ENCODE data around the gene PIGC.

DNA sequence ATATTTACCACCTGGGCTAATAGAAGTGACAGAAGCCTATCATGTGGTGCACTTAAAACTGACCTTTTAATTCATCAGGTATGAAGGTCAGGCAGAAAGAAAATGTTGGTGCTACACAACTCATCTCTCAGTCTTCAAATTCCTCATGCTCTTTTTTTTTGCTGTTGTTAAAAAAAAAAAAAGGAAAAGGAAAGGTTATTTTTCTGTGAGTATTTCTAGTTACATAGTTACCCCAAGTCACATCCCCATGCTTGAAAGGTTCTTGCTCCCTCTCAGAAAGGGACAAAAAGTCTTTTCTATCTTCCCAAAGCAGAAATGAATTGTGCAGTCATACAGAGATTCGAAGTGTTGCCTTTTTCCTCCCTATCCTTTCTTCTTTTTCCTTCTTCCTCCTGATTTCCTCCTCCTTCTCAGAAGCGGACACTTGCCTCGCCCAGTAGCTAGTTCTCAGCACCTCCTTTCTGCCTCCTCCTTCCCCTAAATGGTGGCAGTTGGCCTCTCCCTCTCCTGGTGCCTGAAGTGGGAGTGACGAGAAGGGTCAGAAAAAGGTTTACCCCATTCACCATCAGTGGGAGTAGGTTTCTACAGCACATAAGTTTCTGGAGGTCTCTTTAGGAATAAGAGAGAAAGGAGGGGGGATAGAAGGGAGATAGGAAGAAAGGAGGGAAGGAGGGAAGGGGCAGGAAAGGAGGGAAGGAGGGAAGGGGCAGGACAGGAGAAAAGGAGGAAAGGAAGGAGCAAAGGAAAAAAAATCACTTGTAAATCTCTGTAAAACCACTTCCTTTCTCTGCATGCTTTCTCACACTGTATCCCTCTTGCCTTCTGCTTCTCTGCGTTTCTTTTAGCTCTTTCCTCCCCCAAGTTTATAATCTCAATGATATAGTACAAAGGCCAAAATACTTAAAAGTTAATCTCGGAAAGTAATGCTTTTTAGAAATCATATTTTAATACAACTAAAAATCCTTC lies 43.8 kb downstream of the PIGC start:
- TF ChIP-seq POLR2A (IDR thresholded peaks at IDR 0.05; ENCODE audit: low read depth, low read length) (no peak), BRCA1 (IDR thresholded peaks at IDR 0.05; ENCODE audit: low read depth, low read length) (no peak), E2F8 (IDR thresholded peaks at IDR 0.05; ENCODE audit: low read depth, partially characterized antibody) (no peak), RFX5 (IDR thresholded peaks at IDR 0.05; ENCODE audit: low read depth, low read length) (no peak), NR2C2 (IDR thresholded peaks at IDR 0.05; ENCODE audit: borderline replicate concordance, control insufficient read depth, insufficient read length, low read depth) (no peak), POLR2AphosphoS5 (IDR thresholded peaks at IDR 0.05; ENCODE audit: low read length) (no peak)
- TF ChIP-seq, protein P1, sequence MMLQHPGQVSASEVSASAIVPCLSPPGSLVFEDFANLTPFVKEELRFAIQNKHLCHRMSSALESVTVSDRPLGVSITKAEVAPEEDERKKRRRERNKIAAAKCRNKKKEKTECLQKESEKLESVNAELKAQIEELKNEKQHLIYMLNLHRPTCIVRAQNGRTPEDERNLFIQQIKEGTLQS (IDR thresholded peaks at IDR 0.05; ENCODE audit: borderline replicate concordance, extremely low read depth, low read depth, low read length), result no peak
- TF ChIP-seq, protein P2, sequence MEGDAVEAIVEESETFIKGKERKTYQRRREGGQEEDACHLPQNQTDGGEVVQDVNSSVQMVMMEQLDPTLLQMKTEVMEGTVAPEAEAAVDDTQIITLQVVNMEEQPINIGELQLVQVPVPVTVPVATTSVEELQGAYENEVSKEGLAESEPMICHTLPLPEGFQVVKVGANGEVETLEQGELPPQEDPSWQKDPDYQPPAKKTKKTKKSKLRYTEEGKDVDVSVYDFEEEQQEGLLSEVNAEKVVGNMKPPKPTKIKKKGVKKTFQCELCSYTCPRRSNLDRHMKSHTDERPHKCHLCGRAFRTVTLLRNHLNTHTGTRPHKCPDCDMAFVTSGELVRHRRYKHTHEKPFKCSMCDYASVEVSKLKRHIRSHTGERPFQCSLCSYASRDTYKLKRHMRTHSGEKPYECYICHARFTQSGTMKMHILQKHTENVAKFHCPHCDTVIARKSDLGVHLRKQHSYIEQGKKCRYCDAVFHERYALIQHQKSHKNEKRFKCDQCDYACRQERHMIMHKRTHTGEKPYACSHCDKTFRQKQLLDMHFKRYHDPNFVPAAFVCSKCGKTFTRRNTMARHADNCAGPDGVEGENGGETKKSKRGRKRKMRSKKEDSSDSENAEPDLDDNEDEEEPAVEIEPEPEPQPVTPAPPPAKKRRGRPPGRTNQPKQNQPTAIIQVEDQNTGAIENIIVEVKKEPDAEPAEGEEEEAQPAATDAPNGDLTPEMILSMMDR (IDR thresholded peaks at IDR 0.05 in 2 of 3, conservative IDR thresholded peaks at IDR 0.05 in 1 of 3; ENCODE audit: control insufficient read depth in 2 of 3, extremely low read depth in 1 of 3, insufficient read depth in 1 of 3, low read depth in 3 of 3, low read length in 3 of 3), result no peak

Measured in GM12878 (cell line).